Testis (tissue), 2 donors: Measurements from ENCODE around the gene APC2.

ENCODE experiments used
- POLR2A ChIP-seq: fragments of 450-650 bp; IDR thresholded peaks from one replicate; pipeline ENCODE4 v1.6.1; 2017; ENCODE audit warnings: antibody characterized with exemption, mild to moderate bottlenecking, moderate library complexity
- TF ChIP-seq, protein P1 (sequence below), 3 experiments: fragments of 450-650 bp in 2 of 3; fragments of 200-600 bp in 1 of 3; sonication (generic) in 1 of 3; IDR thresholded peaks; one replicate each; pipeline ENCODE4 v1.5.1; 2016 to 2019; ENCODE audit warnings: antibody characterized with exemption in 3 of 3, mild to moderate bottlenecking in 2 of 3, moderate library complexity in 1 of 3

DNA sequence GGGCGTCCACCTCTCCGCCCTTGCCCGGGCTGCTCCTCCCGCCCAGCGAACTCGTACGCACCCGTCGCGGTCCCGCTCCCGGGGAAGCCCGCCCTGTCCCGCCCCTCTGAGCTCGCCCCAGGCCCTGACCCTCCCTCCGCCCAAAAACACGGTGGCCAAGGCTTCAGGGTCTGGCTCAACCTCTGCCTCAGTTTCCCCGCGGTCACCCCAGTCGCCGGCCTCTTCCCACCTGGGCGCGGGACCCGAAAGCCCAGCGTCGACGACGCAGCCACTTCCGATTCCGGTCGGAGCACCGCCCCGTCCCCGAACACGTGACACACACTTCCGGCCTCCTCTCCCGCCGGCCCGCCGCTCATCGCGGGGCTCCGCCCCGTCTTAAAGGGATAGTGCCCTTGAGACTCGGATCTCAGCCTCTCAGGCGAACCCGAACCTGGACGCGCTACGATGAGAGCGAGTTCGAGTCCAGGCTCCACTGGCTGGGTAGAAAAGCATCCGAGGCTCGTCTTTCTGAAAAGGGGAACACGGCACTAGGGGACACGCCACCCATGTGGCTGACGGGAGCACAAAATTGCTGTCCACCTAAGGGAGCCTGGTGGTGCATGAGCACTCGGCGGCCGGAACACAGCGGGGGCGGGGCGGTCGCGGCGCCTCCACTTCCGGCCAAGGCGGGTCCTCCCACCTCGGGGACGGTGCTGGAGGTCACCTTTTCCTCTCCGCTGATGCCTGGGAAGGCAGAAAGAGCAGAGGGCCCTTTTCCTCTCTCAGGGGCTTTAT is 29.2 kb downstream of the APC2 start, which contains the start of gene C19orf25:
- TF ChIP-seq, protein P1, sequence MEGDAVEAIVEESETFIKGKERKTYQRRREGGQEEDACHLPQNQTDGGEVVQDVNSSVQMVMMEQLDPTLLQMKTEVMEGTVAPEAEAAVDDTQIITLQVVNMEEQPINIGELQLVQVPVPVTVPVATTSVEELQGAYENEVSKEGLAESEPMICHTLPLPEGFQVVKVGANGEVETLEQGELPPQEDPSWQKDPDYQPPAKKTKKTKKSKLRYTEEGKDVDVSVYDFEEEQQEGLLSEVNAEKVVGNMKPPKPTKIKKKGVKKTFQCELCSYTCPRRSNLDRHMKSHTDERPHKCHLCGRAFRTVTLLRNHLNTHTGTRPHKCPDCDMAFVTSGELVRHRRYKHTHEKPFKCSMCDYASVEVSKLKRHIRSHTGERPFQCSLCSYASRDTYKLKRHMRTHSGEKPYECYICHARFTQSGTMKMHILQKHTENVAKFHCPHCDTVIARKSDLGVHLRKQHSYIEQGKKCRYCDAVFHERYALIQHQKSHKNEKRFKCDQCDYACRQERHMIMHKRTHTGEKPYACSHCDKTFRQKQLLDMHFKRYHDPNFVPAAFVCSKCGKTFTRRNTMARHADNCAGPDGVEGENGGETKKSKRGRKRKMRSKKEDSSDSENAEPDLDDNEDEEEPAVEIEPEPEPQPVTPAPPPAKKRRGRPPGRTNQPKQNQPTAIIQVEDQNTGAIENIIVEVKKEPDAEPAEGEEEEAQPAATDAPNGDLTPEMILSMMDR (IDR thresholded peaks at IDR 0.05), result no peak
- no peak for TF ChIP-seq POLR2A
